Mesodermal cell (in vitro differentiated cells): ENCODE measurements around the gene C1orf35.

Experiments
- H3K27ac ChIP-seq: 2 replicates; pipeline ENCODE4 v1.7.0; 2013; ENCODE audit warnings: mild to moderate bottlenecking, low read depth, low read length, moderate library complexity; ENCODE audit not compliant: severe bottlenecking
- H3K36me3 ChIP-seq: 2 replicates; pipeline ENCODE4 v1.7.1; 2013; ENCODE audit warnings: mild to moderate bottlenecking, low read length, moderate library complexity; ENCODE audit not compliant: control insufficient read depth, insufficient read depth
- H3K4me1 ChIP-seq: one replicate; pipeline ENCODE4 v1.7.1; 2013; ENCODE audit warnings: mild to moderate bottlenecking, low read length; ENCODE audit not compliant: insufficient read depth, control insufficient read depth, poor library complexity, severe bottlenecking
- H3K4me3 ChIP-seq: 2 replicates; pipeline ENCODE4 v1.7.0; 2013; ENCODE audit warnings: low read length, control low read depth, mild to moderate bottlenecking; ENCODE audit not compliant: insufficient read depth, poor library complexity, severe bottlenecking; ENCODE audit errors: extremely low read depth
- H3K9me3 ChIP-seq: 2 replicates; pipeline ENCODE4 v1.7.1; 2013; ENCODE audit warnings: mild to moderate bottlenecking, low read length, moderate library complexity; ENCODE audit not compliant: control insufficient read depth
- WGBS, 2 experiments: methylation state at CpG; one replicate each; pipeline ENCODE4 v1.1.5; 2013; ENCODE audit warnings: missing lambda C conversion rate in 2 of 2; ENCODE audit not compliant: insufficient coverage in 2 of 2; 5-methylcytosine and 5-hydroxymethylcytosine counted together

The C1orf35 gene

GRCh38 chr1:228060458-228061190 lies 42.5 kb downstream of the C1orf35 start:
- Histone ChIP-seq H3K9me3 (no peaks in the 10 kb centered on the region), H3K36me3 (no peaks in the 10 kb centered on the region), H3K27ac (no peak overlapping the region), H3K4me3 (peak overlapping the region; percentile 2), H3K4me1 (peaks cover 5% of the 10 kb centered on the region)
- 45 to 47% methylated on average over 18 to 26 of the region's 34 CpGs for WGBS, 2 experiments

GRCh38 chr1:228059634-228060457 lies 43.3 kb downstream of the C1orf35 start:
- Histone ChIP-seq H3K4me1 (peaks cover 5% of the 10 kb centered on the region), H3K36me3 (no peaks in the 10 kb centered on the region), H3K4me3 (no peak overlapping the region), H3K9me3 (no peaks in the 10 kb centered on the region), H3K27ac (no peak overlapping the region)
- 39% methylated on average over 16 to 27 of the region's 33 CpGs for WGBS, 2 experiments

GRCh38 chr1:228058949-228059633 lies 44.0 kb downstream of the C1orf35 start:
- H3K36me3 ChIP-seq = no peaks in the 10 kb centered on the region
- 35 to 46% methylated on average over 62 to 64 of the region's 66 CpGs for WGBS, 2 experiments
- peaks cover 5% of the 10 kb centered on the region for H3K4me1 ChIP-seq
- no peak overlapping the region for H3K27ac ChIP-seq
- H3K9me3 ChIP-seq = no peaks in the 10 kb centered on the region
- H3K4me3 ChIP-seq = no peak overlapping the region

- no peak overlapping the region for H3K27ac ChIP-seq
- 71 to 73% methylated on average over 13 to 18 of the region's 18 CpGs for WGBS, 2 experiments
- no peaks in the 10 kb centered on the region for H3K9me3 ChIP-seq
- H3K4me1 ChIP-seq = peaks cover 5% of the 10 kb centered on the region
- no peak overlapping the region for H3K4me3 ChIP-seq
- no peaks in the 10 kb centered on the region for H3K36me3 ChIP-seq
Observed at GRCh38 chr1:228058172-228058948, 44.8 kb downstream of the C1orf35 start.
